Lower leg skin (tissue), 4 donors: ENCODE results near the gene PPP4R2. TPM values are rescaled to one million over a fixed set of nuclear protein-coding genes. Genes with fewer than 3 reads are reported as not detected.

Source experiments
- DNase-seq, 2 donors: peaks; one replicate each; pipeline ENCODE4 v3.0.0-alpha.2; 2019; ENCODE audit warnings: low spot score in 2 of 2
- H3K4me3 ChIP-seq: fragments of 200-600 bp; sonication (generic); 2 replicates; pipeline ENCODE4 v1.5.1; 2017; ENCODE audit warnings: mild to moderate bottlenecking, low read depth; ENCODE audit not compliant: poor library complexity, severe bottlenecking
- CTCF ChIP-seq, 3 donors: fragments of 450-650 bp; IDR thresholded peaks; one replicate each; pipeline ENCODE4 v1.5.1; 2016; ENCODE audit warnings: antibody characterized with exemption in 3 of 3, mild to moderate bottlenecking in 3 of 3, moderate library complexity in 2 of 3
- POLR2A ChIP-seq, 2 donors: fragments of 450-650 bp; IDR thresholded peaks; one replicate each; pipeline ENCODE4 v1.6.1; 2016 to 2017; ENCODE audit warnings: antibody characterized with exemption in 2 of 2, mild to moderate bottlenecking in 1 of 2, moderate library complexity in 1 of 2
- WGBS, 2 donors: methylation state at CpG; one replicate each; pipeline ENCODE4 v1.1.5; 2018; 5-methylcytosine and 5-hydroxymethylcytosine counted together
- intact Hi-C: fragments of 100-400 bp; cut with DNase I; formaldehyde crosslinking; loops from one replicate; pipeline ENCODE4 v1.15.0; 2023; ENCODE audit warnings: low total_unique reads
- total RNA-seq, 4 donors: library from RNA; depleted of rRNA; stranded (reverse); fragments of >200 nt; gene quantifications; one replicate each; pipeline ENCODE4 v1.1.0, GENCODE V29; 2016

The PPP4R2 gene
- total RNA-seq, 4 donors from 2014 or later = 29.3 to 34.9 (median 30.7) TPM

- H3K4me3 ChIP-seq = no peak overlapping the region
- no peak for DNase-seq
- intact Hi-C loops = no loop called here
- WGBS, 2 donors = 83 to 88% methylated on average over 5 of the region's 5 CpGs
- TF ChIP-seq CTCF (IDR thresholded peaks at IDR 0.05) (no peak), POLR2A (IDR thresholded peaks at IDR 0.05) (no peak)
Observed at GRCh38 chr3:73018790-73019441, 22.3 kb downstream of the PPP4R2 start.

GRCh38 chr3:73021301-73021835 lies 24.8 kb downstream of the PPP4R2 start:
- DNase-seq = no peak
- intact Hi-C loops = no loop called here
- H3K4me3 ChIP-seq = no peak overlapping the region
- 67 to 95% methylated on average over 4 of the region's 4 CpGs for WGBS, 2 donors
- TF ChIP-seq POLR2A (IDR thresholded peaks at IDR 0.05) = no peak
- TF ChIP-seq CTCF (IDR thresholded peaks at IDR 0.05) = no peak

- DNase-seq = no peak
- intact Hi-C loops = no loop called here
- no peak for TF ChIP-seq CTCF (IDR thresholded peaks at IDR 0.05)
- no peak for TF ChIP-seq POLR2A (IDR thresholded peaks at IDR 0.05)
- H3K4me3 ChIP-seq = no peak overlapping the region
Observed at GRCh38 chr3:73024836-73025235, 28.2 kb downstream of the PPP4R2 start.

GRCh38 chr3:73026111-73026759 lies 29.6 kb downstream of the PPP4R2 start:
- intact Hi-C loops = no loop called here
- no peak for TF ChIP-seq CTCF (IDR thresholded peaks at IDR 0.05)
- no peak for TF ChIP-seq POLR2A (IDR thresholded peaks at IDR 0.05)

GRCh38 chr3:73026760-73027113 lies 30.1 kb downstream of the PPP4R2 start:
- no peak for DNase-seq
- 48 to 98% methylated on average over 2 of the region's 2 CpGs for WGBS, 2 donors
- H3K4me3 ChIP-seq = no peak overlapping the region
- intact Hi-C loops = no loop called here
- no peak for TF ChIP-seq CTCF (IDR thresholded peaks at IDR 0.05)
- no peak for TF ChIP-seq POLR2A (IDR thresholded peaks at IDR 0.05)

More at GRCh38 chr3:73026111-73026759, 29.6 kb downstream of the PPP4R2 start:
- 86% methylated on average over 6 of the region's 6 CpGs for WGBS, 2 donors
- DNase-seq = no peak
- H3K4me3 ChIP-seq = no peak overlapping the region
